A549 (cell line): ENCODE measurements around the gene TBX1. TPM values are rescaled to one million over a fixed set of nuclear protein-coding genes. Genes with fewer than 3 reads are reported as not detected.

Experiments used
- ATAC-seq, 2 experiments: fragments of 200-7000 bp in 1 of 2; fragments of >200 bp in 1 of 2; cut with Nextera tagmentation in 1 of 2; cut with Tn5 transposase in 1 of 2; 3 replicates each; pipeline versions ENCODE4 v1.8.0 to v1.9.1; 2018 to 2020; ENCODE audit warnings: mild to moderate bottlenecking in 1 of 2, moderate library complexity in 1 of 2
- CTCF ChIA-PET: fragments of 300-600 bp; sonication (Branson Sonifier 250); formaldehyde crosslinking; extraction: SDS; loops from one replicate; lab custom pipeline; 2021; ENCODE audit warnings: antibody characterized with exemption, inconsistent platforms; lab: Yijun Ruan, JAX
- POLR2A ChIA-PET: fragments of 350-600 bp; formaldehyde crosslinking; extraction: SDS; loops from one replicate; lab custom pipeline; 2021; ENCODE audit warnings: antibody characterized with exemption, inconsistent platforms; lab: Yijun Ruan, JAX
- DNase-seq, 2 experiments: peaks; one replicate each; pipeline versions ENCODE4 v3.0.0 to v3.0.0-alpha.2; 2011 to 2016; ENCODE audit warnings: low read depth in 1 of 2, low spot score in 1 of 2
- FAIRE-seq: peaks from 2 replicates; lab custom pipeline; 2011; peaks lifted over from hg19 to GRCh38; lab: Jason Lieb, UNC
- H3K27ac ChIP-seq, 2 experiments: fragments of >200 bp; sonication (Bioruptor Twin); formaldehyde crosslinking; 3 replicates each; pipeline ENCODE4 v1.5.1; 2016 to 2017
- H3K4me1 ChIP-seq: fragments of >200 bp; sonication (Bioruptor Twin); formaldehyde crosslinking; 3 replicates; pipeline ENCODE4 v1.6.1; 2016
- H3K4me2 ChIP-seq: fragments of >200 bp; sonication (Bioruptor Twin); formaldehyde crosslinking; 3 replicates; pipeline ENCODE4 v1.6.1; 2016
- H3K4me3 ChIP-seq: fragments of >200 bp; sonication (Bioruptor Twin); formaldehyde crosslinking; 3 replicates; pipeline ENCODE4 v1.5.1; 2016
- H3K9me3 ChIP-seq: fragments of >200 bp; sonication (Bioruptor Twin); formaldehyde crosslinking; 3 replicates; pipeline ENCODE4 v1.6.1; 2016
- BCL3 ChIP-seq: fragments of >200 bp; sonication (Bioruptor Twin); formaldehyde crosslinking; IDR thresholded peaks from 3 replicates; pipeline ENCODE4 v1.6.1; 2016
- CBX2 ChIP-seq: fragments of 200-600 bp; sonication (generic); IDR thresholded peaks from 2 replicates; pipeline ENCODE4 v1.6.1; 2016; ENCODE audit warnings: low read depth, mild to moderate bottlenecking, borderline replicate concordance
- CHD2 ChIP-seq: fragments of 150-350 bp; IDR thresholded peaks from 2 replicates; pipeline ENCODE4 v1.6.1; 2014; ENCODE audit warnings: low read length; ENCODE audit not compliant: partially characterized antibody
- EHMT2 ChIP-seq: fragments of 200-600 bp; sonication (generic); IDR thresholded peaks from 2 replicates; pipeline ENCODE4 v1.6.1; 2016; ENCODE audit warnings: antibody characterized with exemption, low read depth, mild to moderate bottlenecking, moderate library complexity
- EP300 ChIP-seq, 2 experiments: fragments of >200 bp; sonication (Bioruptor Twin); formaldehyde crosslinking; IDR thresholded peaks; 2 replicates in 1 of 2; 3 replicates in 1 of 2; pipeline ENCODE4 v1.6.1; 2016 to 2017
- FOSL2 ChIP-seq, 2 experiments: fragments of 450-650 bp in 1 of 2; fragments of >200 bp in 1 of 2; sonication (Bioruptor Twin) in 1 of 2; formaldehyde crosslinking; IDR thresholded peaks; 2 replicates each; pipeline versions ENCODE4 v1.5.0 to v1.6.1; 2016 to 2020; ENCODE audit warnings: mild to moderate bottlenecking in 1 of 2, moderate library complexity in 1 of 2
- GATA3 ChIP-seq: IDR thresholded peaks from 2 replicates; pipeline ENCODE4 v1.6.1; 2012; ENCODE audit warnings: borderline replicate concordance
- HES2 ChIP-seq: fragments of >200 bp; sonication (Bioruptor Twin); formaldehyde crosslinking; IDR thresholded peaks from 2 replicates; pipeline ENCODE4 v1.6.1; 2016
- HMGXB4 ChIP-seq: fragments of 250-450 bp; sonication (Bioruptor Pico); IDR thresholded peaks from 2 replicates; pipeline ENCODE4 v1.5.0; 2021; ENCODE audit warnings: mild to moderate bottlenecking, moderate library complexity, borderline replicate concordance
- HOXB13 ChIP-seq: fragments of 250-450 bp; sonication (Bioruptor Pico); IDR thresholded peaks from 2 replicates; pipeline ENCODE4 v1.5.0; 2020; ENCODE audit warnings: low read depth, mild to moderate bottlenecking, moderate library complexity
- NPAS2 ChIP-seq: fragments of 250-450 bp; sonication (Bioruptor Pico); IDR thresholded peaks from 2 replicates; pipeline ENCODE4 v1.8.0; 2022; ENCODE audit warnings: mild to moderate bottlenecking, moderate library complexity, borderline replicate concordance
- PHF8 ChIP-seq: fragments of 200-600 bp; sonication (generic); IDR thresholded peaks from 2 replicates; pipeline ENCODE4 v1.6.1; 2016; ENCODE audit warnings: low read depth, mild to moderate bottlenecking, antibody characterized with exemption, moderate library complexity, borderline replicate concordance
- RARB ChIP-seq: fragments of 250-450 bp; sonication (Bioruptor Pico); IDR thresholded peaks from 2 replicates; pipeline ENCODE4 v1.8.0; 2021; ENCODE audit warnings: mild to moderate bottlenecking, moderate library complexity
- RNF2 ChIP-seq: fragments of 200-600 bp; sonication (generic); IDR thresholded peaks from 2 replicates; pipeline ENCODE4 v1.6.1; 2016; ENCODE audit warnings: low read depth, mild to moderate bottlenecking, antibody characterized with exemption, moderate library complexity, borderline replicate concordance
- SMC3 ChIP-seq: fragments of >200 bp; sonication (Bioruptor Twin); formaldehyde crosslinking; IDR thresholded peaks from 3 replicates; pipeline ENCODE4 v1.6.1; 2018; ENCODE audit warnings: inconsistent platforms
- USF2 ChIP-seq: fragments of 450-650 bp; IDR thresholded peaks from 2 replicates; pipeline ENCODE4 v1.6.1; 2014; ENCODE audit warnings: antibody characterized with exemption
- ZC3H11A ChIP-seq: fragments of 450-650 bp; IDR thresholded peaks from 2 replicates; pipeline ENCODE4 v1.6.1; 2014; ENCODE audit warnings: antibody characterized with exemption, mild to moderate bottlenecking
- ZNF302 ChIP-seq: fragments of 250-450 bp; sonication (Bioruptor Pico); IDR thresholded peaks from 2 replicates; pipeline ENCODE4 v1.9.0; 2021; ENCODE audit warnings: inconsistent platforms, mild to moderate bottlenecking, moderate library complexity
- WGBS: methylation state at CpG from one replicate; pipeline ENCODE4 v1.1.6; 2017; ENCODE audit errors: missing lambda C conversion rate; 5-methylcytosine and 5-hydroxymethylcytosine counted together
- polyA plus RNA-seq, 4 experiments: library from polyadenylated mRNA; depleted of rRNA in 3 of 4; stranded (reverse); fragments of >200 nt; fragmentation: RNase III in 1 of 4; extraction: RNeasy Plus Mini Kit Qiagen cat#74134 plus additional on column Dnase treatment in 1 of 4; gene quantifications; 2 replicates in 3 of 4; 3 replicates in 1 of 4; pipeline ENCODE4 v1.2.3, GENCODE V29; 2011 to 2017
- TF ChIP-seq, protein P1 (sequence below): fragments of 200-600 bp; sonication (generic); IDR thresholded peaks from 2 replicates; pipeline ENCODE4 v1.6.1; 2016; ENCODE audit warnings: antibody characterized with exemption, mild to moderate bottlenecking, moderate library complexity

The TBX1 gene
- polyA plus RNA-seq, 2 of the 4 experiments (the other 2 are of a cell fraction) = 0.30 to 2.8 TPM

GRCh38 chr22:19793161-19793560 is 32.6 kb downstream of the TBX1 start:
- Histone ChIP-seq H3K9me3 (no peaks in the 10 kb centered on the region), H3K4me1 (no peaks in the 10 kb centered on the region), H3K27ac (no peak overlapping the region), H3K4me3 (no peak overlapping the region), H3K4me2 (no peak overlapping the region)
- no peak for FAIRE-seq
- WGBS = 38% methylated on average over 2 of the region's 2 CpGs
- ATAC-seq = no peak
- no peak for DNase-seq
- ChIA-PET CTCF (interaction anchor here (1.0 to 1.3 kb wide), 2 partner anchors 10 to 63 kb away, joined by 3 to 5 read pairs; no protein-coding TSS in a partner anchor), POLR2A (no interaction called here)
- TF ChIP-seq USF2 = no peak

DNA sequence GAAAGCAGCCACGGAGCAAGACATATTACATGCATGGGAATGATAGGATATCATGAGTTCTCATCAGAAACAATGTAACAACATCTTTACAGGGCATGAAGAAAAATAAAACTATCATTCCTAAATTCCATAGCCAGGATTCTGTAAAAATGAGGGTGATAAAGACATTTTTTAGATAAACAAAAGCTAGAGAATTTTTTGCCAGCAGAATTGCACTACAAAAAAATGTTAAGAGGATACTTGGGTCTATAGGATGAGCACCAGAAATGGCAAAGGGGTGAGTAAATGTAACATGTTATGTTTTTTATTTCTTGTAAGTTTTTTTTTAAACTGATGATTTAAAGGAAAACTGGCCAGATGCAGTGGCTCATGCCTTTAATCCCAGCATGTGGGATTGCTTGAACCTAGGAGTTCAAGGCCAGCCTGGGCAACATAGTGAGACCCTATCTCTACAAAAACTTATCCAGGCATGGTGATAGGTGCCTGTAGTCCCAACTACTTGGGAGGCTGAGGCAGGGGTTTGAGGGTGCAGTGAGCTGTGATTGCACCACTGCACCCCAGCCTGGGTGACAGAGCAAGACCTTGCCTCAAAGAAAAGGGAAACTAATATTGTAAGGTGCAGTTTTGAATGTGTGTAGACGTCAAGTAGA is 33.2 kb downstream of the TBX1 start:
- WGBS = 82% methylated on average over 2 of the region's 2 CpGs
- ChIA-PET POLR2A (no interaction called here), CTCF (interaction anchor here (1.0 to 1.3 kb wide), 2 partner anchors 11 to 64 kb away, joined by 3 to 5 read pairs; no protein-coding TSS in a partner anchor)
- Histone ChIP-seq H3K4me2 (no peak overlapping the region), H3K4me3 (no peak overlapping the region), H3K27ac (no peak overlapping the region), H3K4me1 (no peaks in the 10 kb centered on the region), H3K9me3 (no peaks in the 10 kb centered on the region)
- DNase-seq (no peak), ATAC-seq (no peak), FAIRE-seq (no peak)
- TF ChIP-seq ZC3H11A (no peak), HES2 (no peak), HMGXB4 (CRISPR knock-in tag) (no peak), BCL3 (no peak), EP300 (IDR thresholded peaks at IDR 0.05) (no peak), HOXB13 (CRISPR knock-in tag) (no peak), ZNF302 (no peak)
- TF ChIP-seq, protein P1, sequence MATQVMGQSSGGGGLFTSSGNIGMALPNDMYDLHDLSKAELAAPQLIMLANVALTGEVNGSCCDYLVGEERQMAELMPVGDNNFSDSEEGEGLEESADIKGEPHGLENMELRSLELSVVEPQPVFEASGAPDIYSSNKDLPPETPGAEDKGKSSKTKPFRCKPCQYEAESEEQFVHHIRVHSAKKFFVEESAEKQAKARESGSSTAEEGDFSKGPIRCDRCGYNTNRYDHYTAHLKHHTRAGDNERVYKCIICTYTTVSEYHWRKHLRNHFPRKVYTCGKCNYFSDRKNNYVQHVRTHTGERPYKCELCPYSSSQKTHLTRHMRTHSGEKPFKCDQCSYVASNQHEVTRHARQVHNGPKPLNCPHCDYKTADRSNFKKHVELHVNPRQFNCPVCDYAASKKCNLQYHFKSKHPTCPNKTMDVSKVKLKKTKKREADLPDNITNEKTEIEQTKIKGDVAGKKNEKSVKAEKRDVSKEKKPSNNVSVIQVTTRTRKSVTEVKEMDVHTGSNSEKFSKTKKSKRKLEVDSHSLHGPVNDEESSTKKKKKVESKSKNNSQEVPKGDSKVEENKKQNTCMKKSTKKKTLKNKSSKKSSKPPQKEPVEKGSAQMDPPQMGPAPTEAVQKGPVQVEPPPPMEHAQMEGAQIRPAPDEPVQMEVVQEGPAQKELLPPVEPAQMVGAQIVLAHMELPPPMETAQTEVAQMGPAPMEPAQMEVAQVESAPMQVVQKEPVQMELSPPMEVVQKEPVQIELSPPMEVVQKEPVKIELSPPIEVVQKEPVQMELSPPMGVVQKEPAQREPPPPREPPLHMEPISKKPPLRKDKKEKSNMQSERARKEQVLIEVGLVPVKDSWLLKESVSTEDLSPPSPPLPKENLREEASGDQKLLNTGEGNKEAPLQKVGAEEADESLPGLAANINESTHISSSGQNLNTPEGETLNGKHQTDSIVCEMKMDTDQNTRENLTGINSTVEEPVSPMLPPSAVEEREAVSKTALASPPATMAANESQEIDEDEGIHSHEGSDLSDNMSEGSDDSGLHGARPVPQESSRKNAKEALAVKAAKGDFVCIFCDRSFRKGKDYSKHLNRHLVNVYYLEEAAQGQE = no peak

GRCh38 chr22:19795617-19796008 is 35.0 kb downstream of the TBX1 start:
- Histone ChIP-seq H3K4me2 (no peak overlapping the region), H3K9me3 (no peaks in the 10 kb centered on the region), H3K4me1 (no peaks in the 10 kb centered on the region), H3K27ac (no peak overlapping the region), H3K4me3 (no peak overlapping the region)
- TF ChIP-seq HES2 (no peak), EHMT2 (no peak), HOXB13 (CRISPR knock-in tag) (no peak), CBX2 (no peak), PHF8 (no peak), RARB (CRISPR knock-in tag) (no peak), RNF2 (no peak), FOSL2 (IDR thresholded peaks at IDR 0.05) (no peak), FOSL2 (CRISPR knock-in tag; IDR thresholded peaks at IDR 0.05) (no peak), SMC3 (no peak), GATA3 (no peak), CHD2 (no peak), NPAS2 (no peak)
- POLR2A ChIA-PET = no interaction called here
- CTCF ChIA-PET = no interaction called here
- DNase-seq (no peak), FAIRE-seq (no peak), ATAC-seq (no peak)
- WGBS = 79% methylated on average over 5 of the region's 6 CpGs
